ENCODE measurements around the gene FMN2.

GRCh38 chr1:240098534-240098933 lies 6.9 kb downstream of the FMN2 start:
- TF ChIP-seq CTCF (IDR thresholded peaks at IDR 0.05; ENCODE audit: insufficient read depth, low read length), result no peak
- no peak for TF ChIP-seq POLR2AphosphoS5 (IDR thresholded peaks at IDR 0.05; ENCODE audit: low read depth)
- TF ChIP-seq REST (IDR thresholded peaks at IDR 0.05; ENCODE audit: insufficient replicate concordance, low read depth), result no peak
- TF ChIP-seq GABPA (IDR thresholded peaks at IDR 0.05; ENCODE audit: low read depth), result no peak
- no peak for TF ChIP-seq SPI1 (IDR thresholded peaks at IDR 0.05; ENCODE audit: borderline replicate concordance, low read depth)
